Stimulated activated naive B cell treated with anti-CD40 and anti-IgM and Interleukin-4, amounts not matched to agents 10 μg/mL and 1 μg/mL and 100 μg/mL, for 72 hours (primary cell): ENCODE data around the gene PSMA8.
"Not testable (repeated sequence)": the region's sequence is repeated elsewhere in the genome, so short reads cannot be mapped to it uniquely, and the experiment has no call there.

ENCODE experiments used
- ATAC-seq, 2 donors: fragments of 150-1000 bp; cut with Tn5 transposase; replicated peaks; 2 replicates each; pipeline ENCODE4 v1.10.0; 2021; ENCODE audit warnings: moderate library complexity in 1 of 2
- DNase-seq: peaks from one replicate; pipeline ENCODE4 v3.0.0; 2021
- H3K27ac Mint-ChIP-seq: one replicate; pipeline ENCODE4 v1.8.0; 2022; ENCODE audit warnings: mild to moderate bottlenecking, mixed read lengths
- H3K27me3 Mint-ChIP-seq, 2 donors: one replicate each; pipeline ENCODE4 v1.8.0; 2022; ENCODE audit warnings: mixed read lengths in 2 of 2
- H3K36me3 Mint-ChIP-seq, 2 donors: one replicate each; pipeline ENCODE4 v1.8.0; 2022; ENCODE audit warnings: mixed read lengths in 2 of 2, mild to moderate bottlenecking in 1 of 2
- H3K4me1 Mint-ChIP-seq, 2 donors: one replicate each; pipeline ENCODE4 v1.8.0; 2022; ENCODE audit warnings: mixed read lengths in 2 of 2, mild to moderate bottlenecking in 1 of 2
- H3K4me3 Mint-ChIP-seq, 2 donors: one replicate each; pipeline ENCODE4 v1.8.0; 2022; ENCODE audit warnings: mild to moderate bottlenecking in 2 of 2, mixed read lengths in 2 of 2, moderate library complexity in 1 of 2
- H3K9me3 Mint-ChIP-seq, 2 donors: one replicate each; pipeline ENCODE4 v1.8.0; 2022; ENCODE audit warnings: mixed read lengths in 2 of 2, mild to moderate bottlenecking in 1 of 2

PSMA8 gene

DNA sequence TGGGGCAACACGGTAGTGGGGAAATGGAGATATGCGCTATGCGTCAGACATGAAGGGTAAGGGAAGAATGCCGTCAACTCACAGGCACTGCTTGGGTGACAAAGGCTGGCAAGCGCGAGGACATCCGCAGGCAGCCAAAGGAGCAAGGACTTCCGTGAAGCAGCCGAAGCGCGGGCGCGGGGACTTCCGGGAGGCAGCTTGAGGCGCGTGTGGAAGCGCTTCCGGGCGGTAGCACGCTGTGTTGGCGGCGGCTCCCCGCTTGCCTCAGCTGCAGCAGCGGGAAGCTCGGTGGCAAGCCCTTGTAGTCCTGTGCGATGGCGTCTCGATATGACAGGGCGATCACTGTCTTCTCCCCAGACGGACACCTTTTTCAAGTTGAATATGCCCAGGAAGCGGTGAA lies at the start of gene PSMA8:
PSMA8 (plus strand) TSS at position 218 of the 400 bp plus-strand sequence; CDS start at position 315, 97 bp downstream.
- Mint-ChIP-seq H3K36me3 (no peaks in the 10 kb centered on the region), H3K4me3 (peak within 1 kb of the TSS; percentile 60 to 73), H3K27ac (peak within 1 kb of the TSS; percentile 20), H3K9me3 (no peaks in the 10 kb centered on the region), H3K4me1 (peaks cover 2 to 5% of the 10 kb centered on the region in 2 donors), H3K27me3 (no peaks in the 10 kb centered on the region)
- DNase-seq: peak; percentile 6
- peak; percentile 58 to 74 for ATAC-seq

DNA sequence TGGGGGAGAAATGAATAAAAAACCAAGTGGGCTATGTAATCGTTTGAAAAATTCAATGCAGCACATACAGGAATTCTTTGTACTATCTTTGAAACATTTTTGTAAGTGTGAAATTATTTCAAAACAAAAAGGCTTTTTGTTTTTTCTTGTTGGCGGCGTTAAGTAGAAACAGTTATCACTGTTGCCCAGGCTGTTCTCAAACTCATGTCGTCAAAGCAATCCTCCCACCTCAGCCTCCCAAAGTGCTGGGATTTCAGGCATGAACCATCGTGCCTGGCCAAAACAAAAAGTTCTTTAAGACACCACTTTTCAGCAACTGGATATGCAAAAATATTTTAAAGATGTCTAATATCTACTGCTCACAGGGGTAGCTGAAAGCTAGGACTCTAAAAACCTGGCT lies 48.6 kb upstream of the PSMA8 start:
- H3K4me3 Mint-ChIP-seq: no peak overlapping the region
- DNase-seq: no peak
- H3K27ac Mint-ChIP-seq: no peak overlapping the region
- H3K9me3 Mint-ChIP-seq: no peaks in the 10 kb centered on the region
- no peak for ATAC-seq
- peaks cover 12 to 37% of the 10 kb centered on the region in 2 donors for H3K4me1 Mint-ChIP-seq
- no peaks in the 10 kb centered on the region for H3K27me3 Mint-ChIP-seq
- H3K36me3 Mint-ChIP-seq: peaks cover 17 to 29% of the 10 kb centered on the region in 2 donors

DNA sequence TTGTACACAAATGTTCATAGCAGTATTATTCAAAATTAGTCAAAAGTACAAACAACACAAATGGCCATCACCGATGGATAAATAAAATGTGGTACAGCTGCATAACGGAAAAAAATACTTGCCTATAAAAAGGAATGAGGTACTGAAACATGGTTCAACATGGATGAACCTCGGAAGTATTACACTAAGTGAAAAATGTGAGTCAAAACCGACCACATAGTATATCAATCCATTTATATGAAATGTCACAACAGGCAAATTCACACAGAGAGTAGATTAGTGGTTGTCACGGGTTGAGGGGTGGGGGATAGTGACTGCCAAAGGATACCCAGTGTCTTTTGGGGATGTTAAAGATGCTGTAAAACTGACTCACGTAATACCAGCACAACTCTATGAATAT lies 46.7 kb upstream of the PSMA8 start:
- peak overlapping the region in 1 of 2 donors; percentile 44 for H3K4me3 Mint-ChIP-seq
- H3K9me3 Mint-ChIP-seq: no peaks in the 10 kb centered on the region
- H3K4me1 Mint-ChIP-seq: peaks cover 15 to 38% of the 10 kb centered on the region in 2 donors
- no peak for DNase-seq
- no peaks in the 10 kb centered on the region for H3K27me3 Mint-ChIP-seq
- ATAC-seq: no peak
- peaks cover 8 to 16% of the 10 kb centered on the region in 2 donors for H3K36me3 Mint-ChIP-seq
- H3K27ac Mint-ChIP-seq: no peak overlapping the region

DNA sequence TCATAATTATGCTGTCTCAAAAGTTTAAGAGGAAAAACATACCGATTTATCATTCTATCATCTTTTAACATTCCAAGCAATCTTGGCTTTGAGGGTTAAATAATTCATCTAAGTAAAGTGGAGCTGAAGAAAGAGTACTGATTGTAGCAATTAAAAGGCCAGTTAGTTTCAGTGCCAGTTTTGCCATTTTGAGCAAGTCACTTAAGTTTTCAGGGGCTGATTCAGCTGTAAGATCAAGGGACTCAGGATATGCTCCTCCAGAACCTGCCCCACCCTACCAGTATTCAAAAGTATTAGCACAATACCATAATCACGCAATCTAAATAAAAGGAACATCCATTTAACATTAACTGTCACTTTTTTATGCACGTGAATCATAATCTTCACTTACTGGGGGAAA lies 45.2 kb upstream of the PSMA8 start:
- ATAC-seq: no peak
- Mint-ChIP-seq H3K9me3 (no peaks in the 10 kb centered on the region), H3K27me3 (no peaks in the 10 kb centered on the region), H3K27ac (peak overlapping the region; percentile 67), H3K36me3 (peaks cover 8 to 16% of the 10 kb centered on the region in 2 donors), H3K4me3 (peak overlapping the region; percentile 97 to 99), H3K4me1 (peaks cover 15 to 38% of the 10 kb centered on the region in 2 donors)
- no peak for DNase-seq

DNA sequence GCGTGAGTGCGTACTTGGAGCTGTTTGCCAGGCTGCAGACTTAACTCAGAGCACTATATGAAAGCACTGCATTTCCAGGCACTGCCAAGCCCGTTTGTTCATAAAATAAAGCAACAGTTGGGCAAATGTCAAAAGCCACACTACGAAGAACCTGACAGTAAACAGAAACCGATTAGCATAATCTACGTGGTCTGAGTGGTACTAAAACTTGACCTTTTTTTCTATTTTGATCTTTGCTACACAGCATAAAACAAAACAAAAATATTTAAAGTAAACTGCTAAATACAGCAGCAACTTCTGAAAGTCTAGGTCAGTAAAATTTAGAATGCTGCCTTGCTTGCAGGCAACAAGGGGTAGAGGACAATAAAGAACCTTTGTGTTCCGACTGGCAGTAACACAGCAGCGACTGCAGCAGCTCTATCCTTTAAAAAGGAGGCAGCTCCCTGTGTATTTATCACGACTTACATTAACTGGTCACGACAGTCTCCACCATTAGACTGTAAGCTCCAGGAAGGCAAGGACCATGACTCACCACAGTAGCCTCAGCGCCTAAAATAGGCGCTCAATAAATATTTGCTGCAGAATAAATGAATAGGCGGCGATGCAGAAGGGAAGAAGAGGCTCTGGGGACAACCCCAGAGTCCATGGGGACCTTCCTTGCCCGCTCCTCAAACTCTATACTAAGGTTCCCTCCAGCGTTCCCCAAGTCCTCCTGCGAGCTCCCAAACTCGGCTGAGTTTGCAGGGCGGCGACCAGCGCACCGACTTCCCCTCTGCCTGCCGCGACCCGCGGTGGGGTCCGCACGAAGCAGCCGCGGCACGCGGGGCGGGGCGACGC lies 44.2 kb upstream of the PSMA8 start:
- H3K9me3 Mint-ChIP-seq: no peaks in the 10 kb centered on the region
- DNase-seq (no peak), ATAC-seq (peak; percentile 19 to 24)
- no peaks in the 10 kb centered on the region for H3K27me3 Mint-ChIP-seq
- H3K4me1 Mint-ChIP-seq: peaks cover 15 to 34% of the 10 kb centered on the region in 2 donors
- H3K36me3 Mint-ChIP-seq: peaks cover 3 to 9% of the 10 kb centered on the region in 2 donors
- peak overlapping the region; percentile 99 for H3K27ac Mint-ChIP-seq
- peak overlapping the region; percentile 97 to 99 for H3K4me3 Mint-ChIP-seq

DNA sequence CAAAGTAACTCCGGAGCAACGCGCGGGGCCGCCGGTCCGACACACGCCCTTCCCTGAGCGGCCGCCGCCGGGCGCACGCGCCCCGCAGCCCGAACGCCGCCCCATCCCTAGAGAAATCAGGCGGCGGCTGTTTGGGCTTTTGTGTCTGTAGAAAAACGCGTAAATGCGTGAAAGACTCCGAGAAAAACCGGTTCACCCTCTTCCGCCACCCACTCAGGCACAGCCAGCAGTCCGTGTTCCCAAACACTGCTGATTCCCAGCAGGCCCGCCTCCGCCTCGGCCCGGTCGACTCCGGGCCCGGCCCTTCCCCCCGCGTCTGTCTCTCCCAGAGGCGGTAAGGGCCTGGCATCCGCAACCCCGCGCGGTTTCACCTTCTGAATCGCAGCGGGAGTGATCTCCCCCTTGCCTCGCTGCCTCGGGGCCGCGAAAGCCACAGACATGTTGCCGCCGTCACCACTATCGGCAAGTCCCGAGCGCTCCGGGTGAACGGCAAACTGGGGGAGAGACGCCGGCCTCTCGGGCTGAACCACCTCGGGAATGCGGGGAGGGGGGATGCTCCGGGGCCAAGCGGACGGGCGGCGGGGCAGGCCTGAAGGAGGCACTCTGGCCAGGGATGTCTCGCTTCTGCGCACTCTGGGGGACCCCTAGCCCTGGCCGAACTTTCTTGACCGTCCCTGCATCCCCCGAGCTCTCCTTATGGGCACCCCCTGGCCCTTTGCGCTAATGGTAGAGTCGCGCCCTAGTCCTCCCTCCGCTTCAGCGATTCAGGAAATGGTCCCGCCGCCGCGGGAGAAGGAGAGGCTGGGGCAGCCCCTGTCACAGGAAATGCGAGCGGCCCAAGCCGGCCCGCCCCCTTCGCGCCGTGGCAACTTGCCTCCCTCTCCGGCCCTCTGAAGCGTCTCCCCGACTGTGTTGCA lies 43.3 kb upstream of the PSMA8 start, which contains the start of gene SS18:
SS18 (minus strand) TSS at position 484 of the 917 bp plus-strand sequence; CDS start at position 440, 44 bp downstream.
- peak within 1 kb of the TSS; percentile 97 to 99 for H3K4me3 Mint-ChIP-seq
- H3K9me3 Mint-ChIP-seq: no peaks in the 10 kb centered on the region
- DNase-seq: peak; percentile 92
- no peaks in the 10 kb centered on the region for H3K27me3 Mint-ChIP-seq
- peak within 1 kb of the TSS; percentile 99 for H3K27ac Mint-ChIP-seq
- peak; percentile 83 to 86 for ATAC-seq
- peaks cover 15 to 34% of the 10 kb centered on the region in 2 donors for H3K4me1 Mint-ChIP-seq
- peaks cover 3 to 7% of the 10 kb centered on the region in 2 donors for H3K36me3 Mint-ChIP-seq

DNA sequence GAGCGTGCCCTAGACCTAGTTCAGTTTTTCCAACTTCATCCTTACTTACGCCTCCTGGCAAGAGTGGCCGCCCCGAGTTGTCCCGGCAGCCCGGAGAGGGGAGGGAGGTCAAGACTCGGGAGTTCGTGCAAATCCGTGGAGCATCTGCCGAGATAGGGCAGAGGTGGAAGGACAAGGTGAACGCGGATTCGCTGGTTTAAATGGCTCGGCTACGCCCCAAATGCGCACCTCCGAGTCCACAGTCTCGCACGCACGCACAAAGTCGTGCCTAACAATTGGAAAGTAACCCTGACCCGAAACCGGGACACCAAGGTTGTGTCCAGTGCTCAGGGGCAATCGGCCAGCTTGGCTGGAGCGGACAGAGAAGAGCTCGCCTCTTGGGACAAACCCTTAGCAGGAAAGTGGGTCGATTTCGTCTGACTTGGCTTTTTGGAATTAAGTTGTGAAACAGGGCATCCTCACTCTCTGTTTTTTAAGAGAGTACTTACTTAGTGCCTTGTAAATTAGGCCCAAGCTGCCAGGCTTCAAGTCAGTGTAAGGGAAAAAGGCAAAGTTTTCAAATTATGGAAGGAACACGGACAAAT lies 42.5 kb upstream of the PSMA8 start:
- DNase-seq (no peak), ATAC-seq (peak; percentile 61 to 66)
- H3K4me1 Mint-ChIP-seq: peaks cover 15 to 34% of the 10 kb centered on the region in 2 donors
- H3K27me3 Mint-ChIP-seq: no peaks in the 10 kb centered on the region
- H3K9me3 Mint-ChIP-seq: no peaks in the 10 kb centered on the region
- peak overlapping the region; percentile 99 for H3K27ac Mint-ChIP-seq
- peaks cover 3 to 7% of the 10 kb centered on the region in 2 donors for H3K36me3 Mint-ChIP-seq
- peak overlapping the region; percentile 97 to 99 for H3K4me3 Mint-ChIP-seq

DNA sequence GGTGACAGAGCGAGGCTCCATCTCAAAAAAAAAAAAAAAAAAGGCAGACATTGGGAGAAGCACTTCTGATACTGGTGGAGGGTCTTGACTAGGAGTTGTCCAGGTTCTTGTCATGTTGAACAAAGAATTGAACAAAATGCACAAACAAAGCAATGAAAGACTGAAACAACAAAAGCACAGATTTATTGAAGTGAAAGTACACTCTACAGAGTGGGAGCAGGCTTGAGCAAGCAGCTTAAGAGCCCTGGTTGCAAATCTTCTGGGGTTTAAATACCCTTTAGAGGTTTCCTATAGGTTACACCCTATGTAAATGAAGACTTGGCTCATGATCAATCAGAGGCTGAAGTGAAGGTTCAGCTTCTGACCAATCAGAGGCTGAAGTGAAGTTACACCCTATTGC lies 36.8 kb upstream of the PSMA8 start:
- Mint-ChIP-seq H3K4me3 (no peak overlapping the region), H3K9me3 (peaks cover 0 to 3% of the 10 kb centered on the region in 2 donors), H3K27ac (no peak overlapping the region), H3K4me1 (no peaks in the 10 kb centered on the region), H3K27me3 (no peaks in the 10 kb centered on the region), H3K36me3 (peaks cover 0 to 6% of the 10 kb centered on the region in 2 donors)
- DNase-seq (no peak), ATAC-seq (no peak)

DNA sequence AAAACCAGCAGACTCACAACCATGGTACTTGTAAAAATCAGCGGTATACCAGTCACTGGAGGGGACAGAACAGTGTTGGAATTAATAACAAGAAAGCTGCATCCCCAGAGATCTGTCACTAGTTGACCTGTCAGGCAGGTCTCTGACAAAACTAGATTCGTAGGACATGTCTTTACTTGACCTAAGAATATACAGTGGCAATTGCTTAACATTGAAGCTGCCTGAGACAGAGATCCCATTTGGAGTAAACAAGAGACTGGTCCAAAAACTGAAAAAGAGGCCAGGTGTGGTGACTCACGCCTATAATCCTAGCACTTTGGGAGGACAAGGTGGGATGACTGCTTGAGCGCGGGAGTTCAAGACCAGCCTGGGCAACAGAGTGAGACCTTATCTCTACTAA lies 36.1 kb upstream of the PSMA8 start:
- Mint-ChIP-seq H3K9me3 (peaks cover 0 to 3% of the 10 kb centered on the region in 2 donors), H3K4me3 (no peak overlapping the region), H3K4me1 (no peaks in the 10 kb centered on the region), H3K27ac (no peak overlapping the region), H3K36me3 (peaks cover 0 to 6% of the 10 kb centered on the region in 2 donors), H3K27me3 (no peaks in the 10 kb centered on the region)
- no peak for ATAC-seq
- no peak for DNase-seq

DNA sequence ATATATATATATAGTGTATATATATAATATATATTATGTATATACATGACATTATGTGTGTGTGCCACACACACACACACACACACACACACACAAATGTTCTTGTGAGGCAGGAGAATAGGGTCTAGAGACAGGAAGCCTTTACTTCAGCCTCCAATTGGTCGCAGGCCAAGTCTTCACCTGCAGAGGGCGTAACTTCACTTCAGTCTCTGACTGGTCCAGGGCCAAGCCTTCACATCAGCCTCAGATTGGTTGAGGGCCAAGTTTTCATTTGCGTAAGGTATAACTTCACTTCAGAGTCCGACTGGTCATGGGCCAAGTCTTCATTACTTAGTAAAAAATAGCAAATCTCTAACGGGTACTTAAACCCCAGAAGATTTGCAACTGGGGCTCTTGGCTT lies 30.1 kb upstream of the PSMA8 start:
- no peaks in the 10 kb centered on the region for H3K36me3 Mint-ChIP-seq
- DNase-seq: no peak
- peak; percentile 45 to 53 for ATAC-seq
- peaks cover 2 to 4% of the 10 kb centered on the region in 2 donors for H3K9me3 Mint-ChIP-seq
- no peaks in the 10 kb centered on the region for H3K27me3 Mint-ChIP-seq
- H3K27ac Mint-ChIP-seq: no peak overlapping the region
- H3K4me3 Mint-ChIP-seq: no peak overlapping the region
- no peaks in the 10 kb centered on the region for H3K4me1 Mint-ChIP-seq

DNA sequence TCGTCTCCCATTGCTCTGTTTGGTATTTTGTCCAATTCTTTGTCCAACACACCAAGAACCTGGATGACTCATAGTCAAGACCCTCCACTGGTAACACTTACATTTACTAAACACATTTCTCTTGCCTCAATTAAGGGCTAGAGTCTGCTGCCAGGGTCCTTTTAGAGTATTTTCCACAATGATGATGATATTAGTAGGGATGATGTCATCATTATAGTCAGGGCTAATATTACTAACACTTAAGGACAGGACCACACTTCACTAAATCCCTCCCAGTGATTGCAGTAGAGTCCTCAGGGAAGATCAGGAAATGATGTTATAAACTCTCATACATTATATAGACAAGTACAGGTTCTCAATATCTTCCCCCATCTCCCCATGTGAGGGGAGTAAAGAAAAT lies 29.6 kb upstream of the PSMA8 start:
- no peak for ATAC-seq
- Mint-ChIP-seq H3K4me1 (no peaks in the 10 kb centered on the region), H3K36me3 (no peaks in the 10 kb centered on the region), H3K27ac (no peak overlapping the region), H3K9me3 (peaks cover 2 to 4% of the 10 kb centered on the region in 2 donors), H3K4me3 (no peak overlapping the region), H3K27me3 (no peaks in the 10 kb centered on the region)
- no peak for DNase-seq

DNA sequence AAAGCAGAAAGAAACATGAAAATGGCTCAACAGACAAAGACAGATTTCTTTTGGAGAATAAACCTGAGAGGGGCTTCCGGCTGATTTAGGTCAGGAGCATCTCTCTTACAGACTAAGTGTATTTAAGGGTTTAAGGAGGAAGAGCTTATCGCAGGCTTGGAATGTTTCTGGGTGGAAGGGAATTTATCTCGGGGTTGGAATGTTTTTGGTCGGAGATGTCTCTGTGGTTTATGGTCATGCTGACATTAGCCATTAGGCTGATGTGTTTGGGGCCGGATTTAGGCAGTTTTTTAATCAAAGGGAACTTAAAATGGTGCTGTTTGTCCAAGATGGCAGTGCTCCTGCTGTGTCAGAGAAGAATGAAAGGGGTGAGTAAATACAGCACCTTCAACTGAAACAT lies 14.4 kb upstream of the PSMA8 start:
- Mint-ChIP-seq H3K27me3 (peaks cover 6 to 21% of the 10 kb centered on the region in 2 donors), H3K27ac (no peak overlapping the region), H3K4me3 (no peak overlapping the region), H3K4me1 (no peaks in the 10 kb centered on the region), H3K9me3 (peaks cover 4 to 12% of the 10 kb centered on the region in 2 donors), H3K36me3 (peaks cover 4 to 5% of the 10 kb centered on the region in 2 donors)
- DNase-seq (no peak), ATAC-seq (no peak)

DNA sequence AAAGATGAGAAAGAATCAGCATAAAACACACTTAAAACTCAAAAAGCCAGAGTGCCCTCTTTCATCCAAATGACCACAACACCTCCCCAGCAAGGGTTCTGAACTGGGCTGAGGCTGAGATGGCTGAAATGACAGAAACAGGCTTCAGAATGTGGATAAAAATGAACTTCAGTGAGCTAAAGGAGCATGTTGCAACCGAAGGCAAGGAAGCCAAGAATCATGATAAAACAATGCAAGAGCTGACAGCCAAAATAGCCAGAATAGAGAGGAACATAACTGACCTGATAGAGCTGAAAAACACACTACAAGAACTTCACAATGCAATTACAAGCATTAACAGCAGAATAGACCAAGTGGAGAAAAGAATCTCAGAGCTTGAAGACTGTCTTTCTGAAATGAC lies 12.2 kb upstream of the PSMA8 start:
- Mint-ChIP-seq H3K9me3 (peaks cover 4 to 10% of the 10 kb centered on the region in 2 donors), H3K4me3 (no peak overlapping the region), H3K4me1 (peaks cover 0 to 6% of the 10 kb centered on the region in 2 donors), H3K27me3 (peaks cover 6 to 21% of the 10 kb centered on the region in 2 donors), H3K27ac (no peak overlapping the region), H3K36me3 (peaks cover 0 to 5% of the 10 kb centered on the region in 2 donors)
- DNase-seq (no peak), ATAC-seq (no peak)

DNA sequence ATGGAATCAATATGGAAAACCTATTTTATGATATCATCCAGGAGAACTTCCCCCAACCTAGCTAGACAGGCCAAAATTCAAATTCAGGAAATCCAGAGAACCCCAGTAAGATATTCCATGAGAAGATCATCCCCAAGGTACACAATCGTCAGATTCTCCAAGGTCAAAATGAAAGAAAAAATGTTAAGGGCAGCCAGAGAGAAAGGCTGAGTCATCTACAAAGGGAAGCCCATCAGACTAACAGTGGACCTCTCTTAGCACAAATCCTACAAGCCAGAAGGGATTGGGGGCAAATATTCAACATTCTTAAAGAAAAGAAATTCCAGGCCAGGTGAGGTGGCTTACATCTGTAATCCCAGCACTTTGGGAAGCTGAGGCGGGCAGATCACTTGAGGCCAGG lies 11.7 kb upstream of the PSMA8 start:
- not testable (repeated sequence) for DNase-seq, H3K4me1 Mint-ChIP-seq, H3K27ac Mint-ChIP-seq, H3K36me3 Mint-ChIP-seq, ATAC-seq, H3K4me3 Mint-ChIP-seq
- H3K27me3 Mint-ChIP-seq: peaks cover 6 to 21% of the 10 kb centered on the region in 2 donors
- H3K9me3 Mint-ChIP-seq: peaks cover 4 to 10% of the 10 kb centered on the region in 2 donors
